Stomach (tissue), 4 donors: Measurements from ENCODE around the gene TNKS2.

Source experiments
- EP300 ChIP-seq: sonication (generic); formaldehyde crosslinking; IDR thresholded peaks from one replicate; pipeline ENCODE4 v1.6.1; 2017; ENCODE audit warnings: antibody characterized with exemption
- POLR2A ChIP-seq, 4 donors: fragments of 450-650 bp; IDR thresholded peaks; one replicate each; pipeline ENCODE4 v1.6.1; 2016; ENCODE audit warnings: antibody characterized with exemption in 4 of 4, control low read depth in 2 of 4, mild to moderate bottlenecking in 1 of 4, moderate library complexity in 1 of 4
- POLR2AphosphoS5 ChIP-seq, 3 donors: sonication (generic); formaldehyde crosslinking; IDR thresholded peaks; one replicate each; pipeline ENCODE4 v1.6.1; 2016; ENCODE audit warnings: antibody characterized with exemption in 3 of 3
- TF ChIP-seq, protein P1 (sequence below), 7 experiments: fragments of 450-650 bp in 4 of 7; fragments of 200-600 bp in 3 of 7; sonication (generic) in 3 of 7; IDR thresholded peaks; one replicate each; pipeline ENCODE4 v1.5.1; 2016 to 2019; ENCODE audit warnings: antibody characterized with exemption in 7 of 7, control low read depth in 2 of 7, mild to moderate bottlenecking in 1 of 7

DNA sequence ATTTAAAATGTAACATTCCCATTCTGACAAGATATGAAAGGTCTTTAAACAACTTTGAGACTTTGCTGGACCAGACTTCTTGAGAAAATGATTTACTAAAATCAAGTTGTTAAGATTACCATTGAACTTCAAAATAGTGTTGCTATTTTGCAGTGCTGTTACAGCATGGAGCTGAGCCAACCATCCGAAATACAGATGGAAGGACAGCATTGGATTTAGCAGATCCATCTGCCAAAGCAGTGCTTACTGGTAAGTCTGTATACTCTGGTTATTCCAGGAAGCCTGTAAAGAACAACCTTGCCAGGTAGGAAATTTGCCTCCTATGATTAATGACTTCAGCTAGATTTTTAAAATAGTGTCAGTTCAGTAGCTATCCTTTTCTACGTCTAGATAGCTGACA is 18.8 kb downstream of the TNKS2 start:
- TF ChIP-seq, protein P1, sequence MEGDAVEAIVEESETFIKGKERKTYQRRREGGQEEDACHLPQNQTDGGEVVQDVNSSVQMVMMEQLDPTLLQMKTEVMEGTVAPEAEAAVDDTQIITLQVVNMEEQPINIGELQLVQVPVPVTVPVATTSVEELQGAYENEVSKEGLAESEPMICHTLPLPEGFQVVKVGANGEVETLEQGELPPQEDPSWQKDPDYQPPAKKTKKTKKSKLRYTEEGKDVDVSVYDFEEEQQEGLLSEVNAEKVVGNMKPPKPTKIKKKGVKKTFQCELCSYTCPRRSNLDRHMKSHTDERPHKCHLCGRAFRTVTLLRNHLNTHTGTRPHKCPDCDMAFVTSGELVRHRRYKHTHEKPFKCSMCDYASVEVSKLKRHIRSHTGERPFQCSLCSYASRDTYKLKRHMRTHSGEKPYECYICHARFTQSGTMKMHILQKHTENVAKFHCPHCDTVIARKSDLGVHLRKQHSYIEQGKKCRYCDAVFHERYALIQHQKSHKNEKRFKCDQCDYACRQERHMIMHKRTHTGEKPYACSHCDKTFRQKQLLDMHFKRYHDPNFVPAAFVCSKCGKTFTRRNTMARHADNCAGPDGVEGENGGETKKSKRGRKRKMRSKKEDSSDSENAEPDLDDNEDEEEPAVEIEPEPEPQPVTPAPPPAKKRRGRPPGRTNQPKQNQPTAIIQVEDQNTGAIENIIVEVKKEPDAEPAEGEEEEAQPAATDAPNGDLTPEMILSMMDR (IDR thresholded peaks at IDR 0.05): no peak
- TF ChIP-seq POLR2A (IDR thresholded peaks at IDR 0.05) (no peak), POLR2AphosphoS5 (IDR thresholded peaks at IDR 0.05) (no peak), EP300 (no peak)
